CD4-positive, alpha-beta T cell treated with Interleukin-6 at 100 ng/mL for 8 hours (primary cell): ENCODE measurements around the gene MAT2B.
"Not testable (repeated sequence)": the region's sequence is repeated elsewhere in the genome, so short reads cannot be mapped to it uniquely, and the experiment has no call there.

Experiments used
- DNase-seq: peaks from one replicate; pipeline ENCODE4 v3.0.0-alpha.2; 2020; ENCODE audit warnings: mixed read lengths, low spot score

MAT2B gene

GRCh38 chr5:163503106-163504078 lies 2.0 kb upstream of the MAT2B start:
- peak; percentile 51 for DNase-seq

DNA sequence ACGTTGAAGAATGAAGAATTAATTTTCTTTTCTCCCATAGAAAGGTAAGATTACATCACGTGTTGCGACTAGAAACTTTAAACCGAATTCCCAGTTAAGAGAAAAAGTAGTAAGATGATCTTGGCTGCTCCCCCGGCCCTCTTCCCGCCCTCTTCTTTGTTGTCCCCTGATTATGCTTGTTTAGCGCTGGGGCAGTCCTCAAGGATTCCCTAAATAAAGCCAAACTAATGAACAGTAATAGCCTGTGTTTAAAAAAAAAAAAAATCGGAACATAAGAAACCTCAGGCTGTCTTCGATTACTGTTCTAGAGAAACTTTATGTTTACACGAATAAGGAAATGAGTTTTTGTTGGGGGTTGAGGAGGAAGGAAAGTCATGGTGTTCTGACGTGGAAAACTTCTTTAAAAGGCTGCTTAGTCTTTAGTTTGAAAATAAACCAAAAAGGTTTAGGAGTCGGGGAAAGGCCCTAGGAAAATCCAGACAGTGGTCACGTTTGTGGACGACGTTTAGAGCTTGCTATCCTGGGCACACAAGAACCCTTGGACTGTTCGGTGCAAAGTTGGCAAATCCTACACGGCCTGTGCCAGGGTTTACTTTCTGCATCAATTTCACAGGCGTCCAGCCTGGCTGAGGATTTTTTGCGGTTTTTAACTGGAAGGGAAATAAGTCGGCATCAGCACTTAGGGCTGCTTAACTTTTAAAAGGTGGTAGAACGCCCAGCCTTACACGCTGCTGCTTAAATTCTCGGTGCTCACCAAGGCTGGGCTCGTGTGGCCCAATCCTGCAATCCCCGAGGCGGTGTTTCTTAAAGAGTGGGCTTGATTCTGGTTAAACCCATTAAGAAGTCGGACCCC lies 1.1 kb upstream of the MAT2B start:
- DNase-seq, result peak; percentile 18

GRCh38 chr5:163505049-163505367 lies 411 bp upstream of the MAT2B start:
- no peak for DNase-seq

- DNase-seq, result no peak
Measured at GRCh38 chr5:163506095-163506457, 657 bp downstream of the MAT2B start.

- no peak for DNase-seq
Measured at GRCh38 chr5:163506726-163507125, 1.3 kb downstream of the MAT2B start.

DNA sequence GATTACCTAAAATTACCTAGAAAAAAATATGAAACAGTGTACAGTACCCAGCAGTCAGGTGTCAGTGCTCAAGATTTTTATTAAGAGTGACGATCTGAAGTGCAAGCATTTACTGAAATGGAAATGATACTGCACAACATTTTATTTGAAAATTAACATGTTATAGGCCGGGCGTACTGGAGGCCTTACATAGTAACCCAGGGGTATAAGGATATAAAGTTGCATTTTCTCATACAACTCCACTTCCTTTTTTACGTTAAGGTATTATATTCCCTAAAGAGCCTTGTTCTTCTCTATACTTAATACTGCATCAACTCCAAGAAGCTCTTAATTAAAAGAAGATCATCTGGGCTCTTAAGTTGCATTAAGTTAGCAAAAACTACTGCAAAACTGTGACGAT lies 3.3 kb downstream of the MAT2B start:
- DNase-seq, result no peak

- DNase-seq, result no peak
Measured at GRCh38 chr5:163509291-163509951, 4.0 kb downstream of the MAT2B start.

- no peak for DNase-seq
Measured at GRCh38 chr5:163512526-163512925, 7.1 kb downstream of the MAT2B start.

GRCh38 chr5:163525096-163525495 lies 19.7 kb downstream of the MAT2B start:
- no peak for DNase-seq

DNA sequence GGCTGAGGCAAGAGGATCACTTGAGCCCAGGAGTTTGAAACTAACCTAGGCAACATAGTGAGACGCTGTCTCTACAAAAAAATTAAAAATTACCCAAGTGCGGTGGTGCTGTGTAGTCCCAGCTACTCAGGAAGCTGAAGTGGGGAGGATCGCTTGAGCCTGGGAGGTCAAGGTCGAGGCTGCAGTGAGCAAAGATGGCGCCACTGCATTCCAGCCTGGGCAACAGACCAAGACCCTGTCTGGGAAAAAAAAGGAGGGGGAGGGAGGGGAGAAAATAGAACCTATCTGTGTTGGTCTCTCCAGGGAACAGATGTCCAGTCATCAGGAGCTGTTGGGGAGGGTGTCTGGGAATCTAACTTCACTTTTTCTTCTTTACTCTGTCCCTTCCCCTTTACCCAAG lies 24.3 kb downstream of the MAT2B start:
- DNase-seq, result no peak

- DNase-seq, result no peak
Measured at GRCh38 chr5:163531272-163531671, 25.9 kb downstream of the MAT2B start.

GRCh38 chr5:163532171-163533084 lies 27.0 kb downstream of the MAT2B start:
- no peak for DNase-seq

GRCh38 chr5:163533223-163533622 lies 27.8 kb downstream of the MAT2B start:
- DNase-seq, result no peak

DNA sequence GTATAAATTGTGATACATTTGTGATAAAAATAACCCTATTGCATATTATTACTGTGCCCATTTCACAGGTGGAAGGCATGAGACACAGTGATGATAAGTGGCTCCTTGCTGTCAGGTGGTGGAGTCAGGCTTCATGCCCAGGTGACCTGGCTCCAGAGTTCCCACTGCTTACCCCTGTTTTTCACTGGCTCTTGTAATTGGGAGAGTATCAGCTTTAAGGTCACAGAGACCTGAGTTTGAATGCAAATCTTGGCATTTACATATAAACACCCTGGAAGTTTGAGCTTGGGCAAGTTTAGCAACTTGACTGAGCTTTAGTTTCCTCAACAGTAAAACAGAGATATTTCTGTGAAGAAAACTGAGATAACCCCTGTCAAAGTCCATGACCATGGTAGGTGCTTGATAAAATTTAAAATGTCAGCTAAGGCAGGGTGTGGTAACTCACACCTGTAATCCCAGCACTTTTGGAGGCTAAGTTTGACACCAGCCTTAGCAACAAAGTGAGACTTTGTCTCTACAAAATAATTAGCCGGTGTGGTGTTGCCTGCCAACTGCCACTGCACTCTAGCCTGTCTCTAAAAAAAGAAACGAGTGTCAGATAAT lies 29.2 kb downstream of the MAT2B start:
- no peak for DNase-seq

DNA sequence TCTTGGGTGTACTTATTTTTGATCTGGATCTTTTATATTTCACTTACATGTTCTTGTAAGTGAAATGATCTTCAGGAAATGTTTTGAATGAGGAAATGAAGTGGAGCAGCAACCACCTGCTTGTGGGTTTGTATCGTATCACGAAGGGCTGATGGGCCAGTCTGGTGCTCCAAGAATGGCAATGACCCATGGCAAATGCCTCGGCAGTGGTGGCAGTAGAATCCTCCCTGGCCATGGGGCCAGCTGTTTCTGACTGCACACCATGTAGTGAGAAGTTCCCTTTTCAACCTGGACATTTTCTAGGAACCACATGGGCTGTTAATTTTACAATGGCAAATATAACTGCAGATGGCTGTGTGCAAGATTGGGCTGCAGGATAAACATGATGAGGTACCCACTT lies 29.9 kb downstream of the MAT2B start:
- no peak for DNase-seq

DNA sequence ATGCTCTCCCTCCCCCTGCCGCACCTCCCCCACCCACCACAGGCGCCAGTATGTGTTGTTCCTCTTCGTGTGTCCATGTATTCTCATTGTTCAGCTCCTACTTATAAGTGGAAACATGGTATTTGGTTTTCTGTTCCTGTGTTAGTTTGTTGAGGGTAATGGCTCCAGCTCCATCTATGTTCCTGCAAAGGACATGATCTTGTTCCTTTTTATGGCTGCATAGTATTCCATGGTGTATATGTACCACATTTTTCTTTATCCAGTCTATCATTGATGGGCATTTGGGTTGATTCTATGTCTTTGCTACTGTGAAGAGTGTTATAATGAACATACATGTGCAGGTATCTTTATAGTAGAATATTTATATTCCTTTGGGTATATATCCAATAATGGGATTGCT lies 31.0 kb downstream of the MAT2B start:
- DNase-seq, result not testable (repeated sequence)

GRCh38 chr5:163540696-163541095 lies 35.3 kb downstream of the MAT2B start:
- DNase-seq, result no peak

DNA sequence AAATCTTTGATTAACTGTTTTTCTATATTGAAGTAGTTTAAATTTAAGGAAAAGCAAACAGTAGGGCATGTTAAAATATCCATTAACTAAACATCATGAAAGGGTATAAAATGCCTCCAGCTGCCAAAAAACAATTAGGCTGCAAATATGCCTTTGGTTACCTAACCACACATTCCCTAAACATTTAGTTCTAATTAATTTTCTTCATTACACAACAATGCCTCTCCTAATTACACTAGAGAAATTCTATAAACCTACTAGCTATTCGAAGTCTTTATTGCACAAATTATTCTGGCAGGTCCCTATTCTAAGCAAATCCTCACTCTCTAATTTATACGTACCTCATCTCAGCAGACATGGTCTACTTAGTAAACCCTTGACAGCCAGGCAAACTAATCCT lies 37.4 kb downstream of the MAT2B start:
- DNase-seq, result no peak

- no peak for DNase-seq
Measured at GRCh38 chr5:163544041-163544440, 38.6 kb downstream of the MAT2B start.

- DNase-seq, result no peak
Measured at GRCh38 chr5:163544836-163545235, 39.4 kb downstream of the MAT2B start.

GRCh38 chr5:163548649-163549048 lies 43.2 kb downstream of the MAT2B start:
- no peak for DNase-seq
